HG03439 (cell line): ENCODE measurements around the gene AHSA1.

Source experiments
- ATAC-seq: cut with Tn5 transposase; IDR thresholded peaks from one replicate; pipeline ENCODE4 v1.9.1; 2021; ENCODE audit warnings: mild to moderate bottlenecking, moderate library complexity; ENCODE audit not compliant: unreplicated experiment

Gene AHSA1

DNA sequence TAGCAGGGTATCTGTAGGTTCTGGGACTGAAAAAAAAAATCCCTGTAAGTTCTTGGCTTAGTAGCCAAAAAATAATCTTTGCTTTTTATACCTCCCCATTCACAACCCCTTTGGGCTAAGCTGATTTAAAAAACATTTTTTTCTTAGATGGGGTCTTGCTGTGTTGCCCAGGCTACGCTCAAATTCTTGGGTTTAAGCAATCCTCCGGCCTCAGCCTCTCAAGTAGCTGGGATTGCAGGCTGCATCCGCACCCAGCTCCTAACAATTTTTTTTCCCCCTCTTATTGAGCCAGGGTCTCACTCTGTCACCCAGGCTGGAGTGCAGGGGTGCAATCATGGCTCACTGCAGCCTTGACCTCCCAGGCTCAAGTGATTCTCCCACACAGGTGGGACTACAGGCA, 49.9 kb downstream of the AHSA1 start:
- ATAC-seq: no peak

GRCh38 chr14:77508249-77508648, 50.4 kb downstream of the AHSA1 start:
- ATAC-seq: no peak

- ATAC-seq: no peak
These were observed 51.0 kb downstream of the AHSA1 start for GRCh38 chr14:77508876-77509275.

DNA sequence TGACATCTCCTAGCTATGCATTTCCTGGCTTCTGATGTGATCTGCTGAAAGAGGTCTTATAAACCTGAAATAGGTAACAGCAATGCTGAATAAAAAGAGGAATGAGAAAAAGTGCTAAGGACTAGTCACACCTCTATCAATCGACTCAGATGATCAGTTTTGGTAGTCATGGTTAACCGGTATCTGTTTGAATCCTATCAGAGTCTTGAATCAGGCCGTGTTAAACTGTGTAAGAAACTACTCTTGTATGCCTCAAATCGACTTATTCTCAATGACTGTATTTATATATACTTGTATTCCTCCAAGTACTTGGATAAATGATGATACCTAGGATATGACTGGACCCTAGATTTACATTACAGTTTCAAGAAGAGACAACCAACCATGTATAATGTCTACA, 51.5 kb downstream of the AHSA1 start:
- no peak for ATAC-seq

DNA sequence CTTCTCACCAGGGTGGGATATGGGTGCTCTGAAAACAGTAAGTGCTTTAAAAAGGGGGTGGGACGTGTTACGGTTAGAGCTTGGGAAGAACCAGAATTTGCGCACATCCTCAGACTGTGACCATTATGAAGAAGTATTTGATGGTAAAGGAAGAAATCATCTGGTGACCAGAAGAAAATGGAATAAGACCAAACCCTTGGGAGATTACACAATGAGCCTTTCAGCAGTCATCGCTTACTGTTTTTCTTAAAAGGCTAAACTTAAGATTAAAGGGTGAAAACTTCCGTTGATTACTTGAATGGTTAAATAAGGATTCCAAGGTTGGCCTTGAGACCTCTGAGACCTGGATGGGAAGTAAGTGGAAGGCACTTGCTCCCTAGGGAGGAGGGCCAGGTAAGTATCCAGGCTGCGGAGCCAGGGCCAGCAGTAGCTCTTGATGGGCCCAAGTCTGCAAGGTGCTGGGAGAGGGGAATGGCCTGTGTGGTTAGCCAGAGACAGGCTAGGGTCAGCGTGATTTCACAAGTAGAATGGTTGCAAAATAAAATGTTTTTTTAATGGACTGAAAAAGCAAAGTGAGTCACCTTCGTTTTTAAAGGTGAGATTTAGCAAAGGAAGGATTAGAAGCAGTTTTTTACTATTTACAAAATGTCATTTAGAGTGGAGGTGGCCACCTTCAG, 53.7 kb downstream of the AHSA1 start:
- ATAC-seq: no peak

- ATAC-seq: no peak
These were observed 58.2 kb downstream of the AHSA1 start for GRCh38 chr14:77516126-77516525.
